NCI-H187 treated with DMSO at 0.1 percent for 48 hours (cell line): ENCODE data around the gene DYNLT3.

ENCODE experiments used
- DNase-seq: peaks from one replicate; lab custom pipeline; 2025; lab: John Stamatoyannopoulos, UW

The DYNLT3 gene

GRCh38 chrX:37840931-37841330 lies 6.4 kb downstream of the DYNLT3 start:
- DNase-seq = no peak

GRCh38 chrX:37834937-37835336 lies 12.4 kb downstream of the DYNLT3 start:
- no peak for DNase-seq

GRCh38 chrX:37830371-37830770 lies 17.0 kb downstream of the DYNLT3 start:
- DNase-seq = no peak

GRCh38 chrX:37829721-37830120 lies 17.6 kb downstream of the DYNLT3 start:
- no peak for DNase-seq

- DNase-seq = no peak
Observed at GRCh38 chrX:37825215-37825842, 22.0 kb downstream of the DYNLT3 start.

GRCh38 chrX:37824491-37825214 lies 22.7 kb downstream of the DYNLT3 start:
- no peak for DNase-seq

- DNase-seq = no peak
Observed at GRCh38 chrX:37820646-37821045, 26.7 kb downstream of the DYNLT3 start.

- DNase-seq = no peak
Observed at GRCh38 chrX:37818031-37818430, 29.3 kb downstream of the DYNLT3 start.

GRCh38 chrX:37817579-37817978 lies 29.8 kb downstream of the DYNLT3 start:
- DNase-seq = no peak

- no peak for DNase-seq
Observed at GRCh38 chrX:37817176-37817575, 30.2 kb downstream of the DYNLT3 start.

- DNase-seq = no peak
Observed at GRCh38 chrX:37816766-37817165, 30.6 kb downstream of the DYNLT3 start.

GRCh38 chrX:37815366-37815765 lies 32.0 kb downstream of the DYNLT3 start:
- DNase-seq = no peak

- DNase-seq = no peak
Observed at GRCh38 chrX:37813570-37813969, 33.8 kb downstream of the DYNLT3 start.

- no peak for DNase-seq
Observed at GRCh38 chrX:37812110-37812509, 35.3 kb downstream of the DYNLT3 start.

- DNase-seq = no peak
Observed at GRCh38 chrX:37809970-37810369, 37.4 kb downstream of the DYNLT3 start.

- DNase-seq = no peak
Observed at GRCh38 chrX:37803057-37803456, 44.3 kb downstream of the DYNLT3 start.

- DNase-seq = no peak
Observed at GRCh38 chrX:37802028-37802427, 45.3 kb downstream of the DYNLT3 start.

GRCh38 chrX:37800717-37801116 lies 46.7 kb downstream of the DYNLT3 start:
- DNase-seq = no peak

- DNase-seq = no peak
Observed at GRCh38 chrX:37799936-37800335, 47.4 kb downstream of the DYNLT3 start.

GRCh38 chrX:37796805-37797204 lies 50.6 kb downstream of the DYNLT3 start:
- DNase-seq = no peak

GRCh38 chrX:37796310-37796709 lies 51.1 kb downstream of the DYNLT3 start:
- no peak for DNase-seq
